Stomach (tissue), 9 donors: ENCODE data around the gene BFSP1. TPM values are rescaled to one million over a fixed set of nuclear protein-coding genes. Genes with fewer than 3 reads are reported as not detected.

Experiments
- DNase-seq, 2 donors: peaks; one replicate each; pipeline versions ENCODE4 v3.0.0 to v3.0.0-alpha.2; 2013 to 2019
- H3K27ac ChIP-seq, 5 donors: fragments of 200-600 bp in 4 of 5; sonication (generic) in 4 of 5; one replicate each; pipeline ENCODE4 v1.5.1; 2013 to 2019; ENCODE audit warnings: mild to moderate bottlenecking in 1 of 5, moderate library complexity in 1 of 5
- H3K27me3 ChIP-seq, 3 donors: fragments of 200-600 bp; sonication (generic); one replicate each; pipeline ENCODE4 v1.5.1; 2017 to 2019; ENCODE audit warnings: mixed run types in 1 of 3
- H3K36me3 ChIP-seq, 4 donors: fragments of 200-600 bp; sonication (generic); 1 replicate in 3 of 4; 2 replicates in 1 of 4; pipeline ENCODE4 v1.5.1; 2016 to 2019
- H3K4me1 ChIP-seq, 4 donors: fragments of 200-600 bp; sonication (generic); one replicate each; pipeline ENCODE4 v1.5.1; 2016 to 2019
- H3K4me3 ChIP-seq, 4 donors: fragments of 200-600 bp; sonication (generic) in 3 of 4; one replicate each; pipeline ENCODE4 v1.5.1; 2016 to 2019; ENCODE audit warnings: mild to moderate bottlenecking in 1 of 4
- H3K9me3 ChIP-seq, 4 donors: fragments of 200-600 bp; sonication (generic); one replicate each; pipeline ENCODE4 v1.5.1; 2016 to 2019
- CTCF ChIP-seq, 7 experiments: fragments of 450-650 bp in 4 of 7; fragments of 200-600 bp in 3 of 7; sonication (generic) in 3 of 7; IDR thresholded peaks; one replicate each; pipeline ENCODE4 v1.5.1; 2016 to 2019; ENCODE audit warnings: antibody characterized with exemption in 7 of 7, control low read depth in 2 of 7, mild to moderate bottlenecking in 1 of 7
- EP300 ChIP-seq: sonication (generic); formaldehyde crosslinking; IDR thresholded peaks from one replicate; pipeline ENCODE4 v1.6.1; 2017; ENCODE audit warnings: antibody characterized with exemption
- POLR2A ChIP-seq, 4 donors: fragments of 450-650 bp; IDR thresholded peaks; one replicate each; pipeline ENCODE4 v1.6.1; 2016; ENCODE audit warnings: antibody characterized with exemption in 4 of 4, control low read depth in 2 of 4, mild to moderate bottlenecking in 1 of 4, moderate library complexity in 1 of 4
- POLR2AphosphoS5 ChIP-seq, 3 donors: sonication (generic); formaldehyde crosslinking; IDR thresholded peaks; one replicate each; pipeline ENCODE4 v1.6.1; 2016; ENCODE audit warnings: antibody characterized with exemption in 3 of 3
- WGBS, 5 donors: extraction: QIAGEN DNeasy Blood & Tissue Kit in 3 of 5; methylation state at CpG; one replicate each; pipeline versions ENCODE4 v1.1.5 to v1.1.7; 2013 to 2018; 5-methylcytosine and 5-hydroxymethylcytosine counted together
- intact Hi-C: fragments of 100-400 bp; cut with DNase I; formaldehyde crosslinking; loops from one replicate; pipeline ENCODE4 v1.15.1; 2023; ENCODE audit warnings: low total_unique reads
- polyA plus RNA-seq, 3 donors: library from polyadenylated mRNA; stranded (reverse); fragments of 200-250 nt; gene quantifications; one replicate each; pipeline ENCODE4 v1.2.3, GENCODE V29; 2013
- total RNA-seq, 5 donors: library from RNA; depleted of rRNA; stranded (reverse); fragments of >200 nt; gene quantifications; one replicate each; pipeline versions ENCODE4 v1.1.0 to v1.2.3, GENCODE V29; 2014 to 2016
- donor health status: healthy with polysubstance abuse.
- donor health status: Bipolar disorder and iron deficiency.
- donor health status: healthy.

Gene BFSP1
- total and polyA plus RNA-seq, 8 donors, result 0.70 to 7.1 (median 1.7) TPM; not detected in 3

- Histone ChIP-seq H3K27me3 (no peaks in the 10 kb centered on the region), H3K4me1 (peaks cover 13 to 48% (median 36%) of the 10 kb centered on the region in 4 donors)
- 58 to 70% (median 59%) methylated on average over 6 of the region's 6 CpGs for WGBS, 5 donors
Observed at GRCh38 chr20:17568045-17568788, 37.0 kb upstream of the BFSP1 start.

GRCh38 chr20:17566345-17566744 is 35.2 kb upstream of the BFSP1 start:
- no peak for DNase-seq
- H3K27ac ChIP-seq, result peak overlapping the region in 3 of 5 donors; percentile 95 to 100 (median 100)
- H3K4me3 ChIP-seq, result no peak overlapping the region
- WGBS, 5 donors, result 88 to 95% (median 94%) methylated on average over 3 of the region's 3 CpGs
- intact Hi-C loops, result no loop called here
- H3K4me1 ChIP-seq, result peaks cover 10 to 36% (median 21%) of the 10 kb centered on the region in 4 donors
- H3K27me3 ChIP-seq, result no peaks in the 10 kb centered on the region
- no peaks in the 10 kb centered on the region for H3K9me3 ChIP-seq
- no peak for TF ChIP-seq EP300
- no peak for TF ChIP-seq POLR2AphosphoS5 (IDR thresholded peaks at IDR 0.05)
- TF ChIP-seq POLR2A (IDR thresholded peaks at IDR 0.05), result no peak
- no peak for TF ChIP-seq CTCF (IDR thresholded peaks at IDR 0.05)
- no peaks in the 10 kb centered on the region for H3K36me3 ChIP-seq

More at GRCh38 chr20:17568045-17568788, 37.0 kb upstream of the BFSP1 start:
- Histone ChIP-seq H3K27ac (peak overlapping the region; percentile 22 to 100 (median 99)), H3K4me3 (peak overlapping the region in 3 of 4 donors; percentile 70 to 98 (median 95)), H3K9me3 (no peaks in the 10 kb centered on the region), H3K36me3 (peaks cover 0 to 6% (median 0%) of the 10 kb centered on the region in 4 donors)
- DNase-seq, result peak in 1 of 2 donors; percentile 34
- intact Hi-C loops, result no loop called here
- TF ChIP-seq CTCF (IDR thresholded peaks at IDR 0.05), result no peak
- no peak for TF ChIP-seq POLR2AphosphoS5 (IDR thresholded peaks at IDR 0.05)
- no peak for TF ChIP-seq EP300
- TF ChIP-seq POLR2A (IDR thresholded peaks at IDR 0.05), result no peak

GRCh38 chr20:17565169-17565845 is 34.1 kb upstream of the BFSP1 start:
- no peak for DNase-seq
- Histone ChIP-seq H3K27ac (peak overlapping the region in 2 of 5 donors; percentile 20 to 100), H3K4me1 (peaks cover 8 to 33% (median 18%) of the 10 kb centered on the region in 4 donors), H3K4me3 (no peak overlapping the region), H3K9me3 (no peaks in the 10 kb centered on the region), H3K27me3 (no peaks in the 10 kb centered on the region), H3K36me3 (no peaks in the 10 kb centered on the region)
- TF ChIP-seq CTCF (IDR thresholded peaks at IDR 0.05) (no peak), POLR2AphosphoS5 (IDR thresholded peaks at IDR 0.05) (no peak), POLR2A (IDR thresholded peaks at IDR 0.05) (no peak), EP300 (no peak)
- WGBS, 5 donors, result 56 to 64% (median 60%) methylated on average over 4 of the region's 4 CpGs
- intact Hi-C loops, result no loop called here

- DNase-seq, result no peak
- TF ChIP-seq POLR2AphosphoS5 (IDR thresholded peaks at IDR 0.05), result peak in 2 of 3 donors; percentile 14 to 25
- TF ChIP-seq POLR2A (IDR thresholded peaks at IDR 0.05), result no peak
- intact Hi-C loops, result no loop called here
- Histone ChIP-seq H3K9me3 (no peaks in the 10 kb centered on the region), H3K27ac (peak overlapping the region in 4 of 5 donors; percentile 32 to 100 (median 70)), H3K4me1 (peaks cover 10 to 44% (median 29%) of the 10 kb centered on the region in 4 donors), H3K27me3 (no peaks in the 10 kb centered on the region), H3K4me3 (no peak overlapping the region), H3K36me3 (no peaks in the 10 kb centered on the region)
- WGBS, 5 donors, result 63 to 80% (median 76%) methylated on average over 2 of the region's 2 CpGs
Observed at GRCh38 chr20:17562804-17563305, 31.7 kb upstream of the BFSP1 start.
